NCI-H82 (cell line): Measurements from ENCODE around the gene ABR.
"Not testable (repeated sequence)": the region's sequence is repeated elsewhere in the genome, so short reads cannot be mapped to it uniquely, and the experiment has no call there.

Experiments used
- DNase-seq: peaks from one replicate; lab custom pipeline; 2025; lab: John Stamatoyannopoulos, UW

The ABR gene

GRCh38 chr17:1147664-1148063 lies 32.1 kb downstream of the ABR start:
- peak; percentile 90 for DNase-seq

GRCh38 chr17:1146561-1147265 lies 33.1 kb downstream of the ABR start:
- DNase-seq, result no peak

- DNase-seq, result peak; percentile 93
Observed at GRCh38 chr17:1145311-1145986, 34.3 kb downstream of the ABR start.

GRCh38 chr17:1144162-1144561 lies 35.6 kb downstream of the ABR start:
- DNase-seq, result peak; percentile 53

GRCh38 chr17:1143573-1143972 lies 36.2 kb downstream of the ABR start:
- DNase-seq, result peak; percentile 100

- no peak for DNase-seq
Observed at GRCh38 chr17:1142561-1142971, 37.2 kb downstream of the ABR start.

GRCh38 chr17:1137465-1137894 lies 42.3 kb downstream of the ABR start:
- peak; percentile 96 for DNase-seq

- no peak for DNase-seq
Observed at GRCh38 chr17:1136748-1137147, 43.0 kb downstream of the ABR start.

GRCh38 chr17:1134634-1135324 lies 45.0 kb downstream of the ABR start:
- peak; percentile 81 for DNase-seq

- no peak for DNase-seq
Observed at GRCh38 chr17:1130191-1130590, 49.6 kb downstream of the ABR start.

GRCh38 chr17:1128463-1128862 lies 51.3 kb downstream of the ABR start:
- DNase-seq, result not testable (repeated sequence)

GRCh38 chr17:1126801-1127550 lies 52.8 kb downstream of the ABR start:
- no peak for DNase-seq

GRCh38 chr17:1126250-1126797 lies 53.5 kb downstream of the ABR start:
- no peak for DNase-seq

GRCh38 chr17:1125788-1126145 lies 54.0 kb downstream of the ABR start:
- DNase-seq, result no peak

- no peak for DNase-seq
Observed at GRCh38 chr17:1124896-1125787, 54.6 kb downstream of the ABR start.

- DNase-seq, result no peak
Observed at GRCh38 chr17:1123921-1124715, 55.7 kb downstream of the ABR start.

GRCh38 chr17:1123393-1123831 lies 56.4 kb downstream of the ABR start:
- DNase-seq, result no peak

GRCh38 chr17:1122533-1123392 lies 57.0 kb downstream of the ABR start:
- peak; percentile 75 for DNase-seq

- DNase-seq, result not testable (repeated sequence)
Observed at GRCh38 chr17:1121442-1121817, 58.4 kb downstream of the ABR start.
